Skeletal muscle satellite cell (primary cell): Measurements from ENCODE around the gene TOP3A.

ENCODE experiments used
- H3K27me3 ChIP-seq: 2 replicates; pipeline ENCODE4 v1.7.0; 2013; ENCODE audit warnings: low read length; ENCODE audit not compliant: control insufficient read depth, insufficient read depth
- H3K36me3 ChIP-seq: 2 replicates; pipeline ENCODE4 v1.7.0; 2013; ENCODE audit warnings: mild to moderate bottlenecking, control low read depth, low read length; ENCODE audit not compliant: insufficient read depth
- H3K4me1 ChIP-seq: 2 replicates; pipeline ENCODE4 v1.7.0; 2013; ENCODE audit warnings: low read length; ENCODE audit not compliant: control insufficient read depth, insufficient read depth
- H3K4me2 ChIP-seq: 2 replicates; pipeline ENCODE4 v1.7.0; 2013; ENCODE audit warnings: mild to moderate bottlenecking, low read length
- H3K4me3 ChIP-seq: 2 replicates; pipeline ENCODE4 v1.7.0; 2013; ENCODE audit warnings: low read length
- H3K9ac ChIP-seq: 2 replicates; pipeline ENCODE4 v1.7.0; 2013; ENCODE audit warnings: mild to moderate bottlenecking, low read depth, low read length, moderate library complexity
- H3K9me3 ChIP-seq: replicated peaks from 2 replicates; pipeline ENCODE4 v1.7.0; 2013; ENCODE audit warnings: mild to moderate bottlenecking, control low read depth, low read length

TOP3A gene

GRCh38 chr17:18248811-18249210, 66.0 kb downstream of the TOP3A start:
- Histone ChIP-seq H3K27me3 (no peaks in the 10 kb centered on the region), H3K4me3 (no peak overlapping the region), H3K9ac (no peak overlapping the region), H3K4me2 (no peak overlapping the region), H3K9me3 (no peaks in the 10 kb centered on the region), H3K36me3 (peaks cover 88% of the 10 kb centered on the region), H3K4me1 (no peaks in the 10 kb centered on the region)

- Histone ChIP-seq H3K9ac (no peak overlapping the region), H3K36me3 (peaks cover 88% of the 10 kb centered on the region), H3K4me3 (no peak overlapping the region), H3K4me2 (no peak overlapping the region), H3K27me3 (no peaks in the 10 kb centered on the region), H3K4me1 (no peaks in the 10 kb centered on the region), H3K9me3 (no peaks in the 10 kb centered on the region)
These were observed 66.5 kb downstream of the TOP3A start for GRCh38 chr17:18248300-18248731.

- Histone ChIP-seq H3K36me3 (peaks cover 81% of the 10 kb centered on the region), H3K27me3 (no peaks in the 10 kb centered on the region), H3K9me3 (no peaks in the 10 kb centered on the region), H3K4me2 (no peak overlapping the region), H3K4me3 (no peak overlapping the region), H3K9ac (no peak overlapping the region), H3K4me1 (no peaks in the 10 kb centered on the region)
These were observed 67.2 kb downstream of the TOP3A start for GRCh38 chr17:18247613-18248001.

- Histone ChIP-seq H3K9ac (no peak overlapping the region), H3K4me3 (no peak overlapping the region), H3K4me1 (no peaks in the 10 kb centered on the region), H3K27me3 (no peaks in the 10 kb centered on the region), H3K4me2 (no peak overlapping the region), H3K36me3 (peaks cover 78% of the 10 kb centered on the region), H3K9me3 (no peaks in the 10 kb centered on the region)
These were observed 67.7 kb downstream of the TOP3A start for GRCh38 chr17:18246880-18247612.

GRCh38 chr17:18246109-18246725, 68.6 kb downstream of the TOP3A start:
- H3K4me3 ChIP-seq: no peak overlapping the region
- no peaks in the 10 kb centered on the region for H3K27me3 ChIP-seq
- no peaks in the 10 kb centered on the region for H3K9me3 ChIP-seq
- no peak overlapping the region for H3K4me2 ChIP-seq
- peaks cover 74% of the 10 kb centered on the region for H3K36me3 ChIP-seq
- no peaks in the 10 kb centered on the region for H3K4me1 ChIP-seq
- H3K9ac ChIP-seq: no peak overlapping the region

GRCh38 chr17:18245038-18245776, 69.6 kb downstream of the TOP3A start:
- Histone ChIP-seq H3K4me2 (no peak overlapping the region), H3K9ac (no peak overlapping the region), H3K27me3 (no peaks in the 10 kb centered on the region), H3K36me3 (peaks cover 64% of the 10 kb centered on the region), H3K9me3 (no peaks in the 10 kb centered on the region), H3K4me3 (no peak overlapping the region), H3K4me1 (no peaks in the 10 kb centered on the region)

GRCh38 chr17:18241229-18241871, 73.4 kb downstream of the TOP3A start:
- Histone ChIP-seq H3K9ac (no peak overlapping the region), H3K4me2 (no peak overlapping the region), H3K27me3 (no peaks in the 10 kb centered on the region), H3K36me3 (peaks cover 55% of the 10 kb centered on the region), H3K4me3 (no peak overlapping the region), H3K9me3 (no peaks in the 10 kb centered on the region), H3K4me1 (peaks cover 2% of the 10 kb centered on the region)

GRCh38 chr17:18240449-18240848, 74.3 kb downstream of the TOP3A start:
- no peaks in the 10 kb centered on the region for H3K9me3 ChIP-seq
- no peak overlapping the region for H3K4me2 ChIP-seq
- no peak overlapping the region for H3K4me3 ChIP-seq
- peaks cover 11% of the 10 kb centered on the region for H3K4me1 ChIP-seq
- H3K36me3 ChIP-seq: peaks cover 46% of the 10 kb centered on the region
- H3K9ac ChIP-seq: no peak overlapping the region
- no peaks in the 10 kb centered on the region for H3K27me3 ChIP-seq

- no peak overlapping the region for H3K4me3 ChIP-seq
- H3K36me3 ChIP-seq: peaks cover 51% of the 10 kb centered on the region
- no peak overlapping the region for H3K4me2 ChIP-seq
- H3K4me1 ChIP-seq: peaks cover 18% of the 10 kb centered on the region
- no peak overlapping the region for H3K9ac ChIP-seq
- no peaks in the 10 kb centered on the region for H3K9me3 ChIP-seq
- no peaks in the 10 kb centered on the region for H3K27me3 ChIP-seq
These were observed 76.5 kb downstream of the TOP3A start for GRCh38 chr17:18238299-18238698.

GRCh38 chr17:18237461-18237860, 77.3 kb downstream of the TOP3A start:
- Histone ChIP-seq H3K36me3 (peaks cover 54% of the 10 kb centered on the region), H3K4me3 (no peak overlapping the region), H3K4me1 (peaks cover 18% of the 10 kb centered on the region), H3K9me3 (no peaks in the 10 kb centered on the region), H3K4me2 (no peak overlapping the region), H3K27me3 (no peaks in the 10 kb centered on the region), H3K9ac (no peak overlapping the region)

- Histone ChIP-seq H3K4me3 (no peak overlapping the region), H3K27me3 (no peaks in the 10 kb centered on the region), H3K4me2 (peak overlapping the region; percentile 64), H3K36me3 (peaks cover 56% of the 10 kb centered on the region), H3K9me3 (no peaks in the 10 kb centered on the region), H3K9ac (peak overlapping the region; percentile 67), H3K4me1 (peaks cover 18% of the 10 kb centered on the region)
These were observed 78.3 kb downstream of the TOP3A start for GRCh38 chr17:18236494-18236893.
